PC-3 (cell line): Measurements from ENCODE around the gene RALGPS1. TPM values are rescaled to one million over a fixed set of nuclear protein-coding genes. Genes with fewer than 3 reads are reported as not detected.

Experiments
- ATAC-seq: fragments of 200-7000 bp; cut with Tn5 transposase; 2 replicates; pipeline ENCODE4 v1.9.1; 2020; ENCODE audit warnings: mild to moderate bottlenecking, moderate library complexity
- BruUV-seq: library from RNA; stranded (reverse); fragments of 400-500 nt; replicated peaks from 2 replicates; lab custom pipeline; 2021; lab: Mats Ljungman, UMichigan
- CTCF ChIA-PET: fragments of 300-600 bp; sonication (Branson Sonifier 250); formaldehyde crosslinking; loops from one replicate; lab custom pipeline; 2022; ENCODE audit warnings: antibody characterized with exemption; lab: Charles Lee
- POLR2A ChIA-PET: fragments of 300-600 bp; sonication (Branson Sonifier 250); formaldehyde crosslinking; loops from one replicate; lab custom pipeline; 2022; ENCODE audit warnings: antibody characterized with exemption; ENCODE audit not compliant: unreplicated experiment; lab: Charles Lee
- DNase-seq: peaks from one replicate; pipeline ENCODE4 v3.0.0-alpha.2; 2015
- H2AFZ ChIP-seq: fragments of 300-600 bp; sonication (generic); 2 replicates; pipeline ENCODE4 v1.6.0; 2016; ENCODE audit warnings: antibody characterized with exemption, low read length
- H3F3A ChIP-seq: fragments of 300-600 bp; sonication (generic); one replicate; pipeline ENCODE4 v1.6.0; 2017; ENCODE audit warnings: antibody characterized with exemption, low read length, control low read depth, mild to moderate bottlenecking; ENCODE audit not compliant: unreplicated experiment
- H3K27ac ChIP-seq: fragments of 300-600 bp; sonication (generic); 2 replicates; pipeline ENCODE4 v1.5.1; 2016; ENCODE audit warnings: mild to moderate bottlenecking, low read length
- H3K27me3 ChIP-seq: fragments of 300-600 bp; sonication (generic); 2 replicates; pipeline ENCODE4 v1.6.1; 2016; ENCODE audit warnings: low read length, mixed read lengths
- H3K36me3 ChIP-seq: fragments of 300-600 bp; sonication (generic); 2 replicates; pipeline ENCODE4 v1.6.1; 2016; ENCODE audit warnings: low read depth, mixed run types, low read length, mixed read lengths
- H3K4me1 ChIP-seq: fragments of 300-600 bp; sonication (generic); 2 replicates; pipeline ENCODE4 v1.5.1; 2016; ENCODE audit warnings: low read length; ENCODE audit not compliant: insufficient read depth
- H3K4me2 ChIP-seq: fragments of 300-600 bp; sonication (generic); 2 replicates; pipeline ENCODE4 v1.6.0; 2016; ENCODE audit warnings: low read length
- H3K4me3 ChIP-seq: fragments of 300-600 bp; sonication (generic); 2 replicates; pipeline ENCODE4 v1.5.1; 2016; ENCODE audit warnings: mild to moderate bottlenecking, low read length, mixed read lengths
- H3K79me2 ChIP-seq: fragments of 300-600 bp; sonication (generic); 2 replicates; pipeline ENCODE4 v1.6.1; 2017; ENCODE audit warnings: low read length, mixed read lengths
- H3K9ac ChIP-seq: fragments of 300-600 bp; sonication (generic); 2 replicates; pipeline ENCODE4 v1.6.0; 2016; ENCODE audit warnings: mild to moderate bottlenecking, low read length
- H3K9me2 ChIP-seq: fragments of 300-600 bp; sonication (generic); replicated peaks from 2 replicates; pipeline ENCODE4 v1.6.1; 2016; ENCODE audit warnings: mixed run types, low read length, mixed read lengths
- H3K9me3 ChIP-seq: fragments of 300-600 bp; sonication (generic); 2 replicates; pipeline ENCODE4 v1.6.1; 2016; ENCODE audit warnings: low read length, mixed read lengths
- H4K20me1 ChIP-seq: fragments of 300-600 bp; sonication (generic); 2 replicates; pipeline ENCODE4 v1.6.1; 2016; ENCODE audit warnings: low read length, mixed read lengths
- EZH2 ChIP-seq: fragments of 300-600 bp; sonication (generic); IDR thresholded peaks from one replicate; pipeline ENCODE4 v1.6.1; 2017; ENCODE audit warnings: antibody characterized with exemption, mild to moderate bottlenecking, low read length; ENCODE audit not compliant: unreplicated experiment
- EZH2phosphoT487 ChIP-seq: fragments of 300-600 bp; sonication (generic); IDR thresholded peaks from 2 replicates; pipeline ENCODE4 v1.6.1; 2018; ENCODE audit warnings: mild to moderate bottlenecking, antibody characterized with exemption, low read length, borderline replicate concordance
- intact Hi-C: fragments of 100-400 bp; cut with micrococcal nuclease; formaldehyde crosslinking; loops from 2 replicates; pipeline ENCODE4 v1.9.0; 2023
- total RNA-seq: library from RNA; depleted of rRNA; stranded (reverse); fragments of >200 nt; gene quantifications from 2 replicates; pipeline ENCODE4 v1.2.3, GENCODE V29; 2014
- TF ChIP-seq, protein P1 (sequence below): fragments of 300-600 bp; sonication (generic); conservative IDR thresholded peaks from 2 replicates; pipeline ENCODE4 v1.5.1; 2017; ENCODE audit warnings: antibody characterized with exemption, low read depth, mild to moderate bottlenecking, low read length

The RALGPS1 gene
- total RNA-seq, 1 experiment from 2014 or later: 10.2 TPM

DNA sequence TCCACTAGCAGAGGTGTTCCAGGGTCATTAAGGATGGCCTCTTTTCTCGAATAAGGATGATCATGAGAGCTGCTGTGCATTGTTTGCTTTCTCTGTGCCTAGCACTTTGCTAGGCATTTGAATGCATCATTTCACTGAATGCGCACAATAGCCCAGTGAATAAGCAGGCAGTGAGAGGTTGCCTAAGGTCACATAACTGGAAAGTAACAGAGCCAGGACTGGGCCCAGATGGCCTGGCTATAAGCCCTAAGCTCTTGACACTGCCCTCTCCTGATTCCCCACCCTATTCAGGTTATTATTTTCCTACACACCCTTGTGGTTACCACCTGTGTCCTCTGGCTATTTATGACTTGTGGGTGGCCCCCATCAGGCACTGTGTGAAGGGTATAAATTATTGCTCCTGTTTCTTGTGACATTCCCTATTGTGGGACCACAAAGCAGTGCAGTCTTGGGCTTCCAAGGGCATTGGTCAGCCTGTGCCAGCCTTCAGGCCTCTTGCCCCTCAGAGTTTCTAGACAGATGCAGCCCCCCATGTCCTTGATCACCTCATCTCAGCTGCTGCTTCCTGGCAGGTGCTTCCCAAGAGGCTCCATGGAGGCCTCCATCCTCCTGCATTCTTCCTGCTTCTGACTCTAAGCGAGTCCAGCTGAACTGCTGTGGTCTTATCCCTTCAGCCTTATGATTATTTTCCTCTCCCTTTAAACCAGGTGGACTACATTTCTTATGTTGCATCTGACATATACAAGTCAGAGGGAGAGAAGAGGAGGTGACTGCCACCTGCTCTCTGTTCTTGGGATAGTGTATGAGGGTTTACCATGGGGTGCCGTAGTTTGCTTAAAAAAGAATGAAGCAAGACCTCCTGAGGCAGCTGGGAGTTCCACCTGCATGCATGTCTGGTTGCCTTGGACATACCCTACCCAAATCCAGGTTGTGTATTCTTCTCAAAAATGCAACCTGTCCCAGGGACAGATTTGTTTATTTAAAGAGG is 160.3 kb downstream of the RALGPS1 start:
- peaks cover 15% of the 10 kb centered on the region; the same call in 1 of the 2 replicates for H3K4me1 ChIP-seq
- no peak for TF ChIP-seq EZH2phosphoT487
- TF ChIP-seq EZH2: no peak
- TF ChIP-seq, protein P1, sequence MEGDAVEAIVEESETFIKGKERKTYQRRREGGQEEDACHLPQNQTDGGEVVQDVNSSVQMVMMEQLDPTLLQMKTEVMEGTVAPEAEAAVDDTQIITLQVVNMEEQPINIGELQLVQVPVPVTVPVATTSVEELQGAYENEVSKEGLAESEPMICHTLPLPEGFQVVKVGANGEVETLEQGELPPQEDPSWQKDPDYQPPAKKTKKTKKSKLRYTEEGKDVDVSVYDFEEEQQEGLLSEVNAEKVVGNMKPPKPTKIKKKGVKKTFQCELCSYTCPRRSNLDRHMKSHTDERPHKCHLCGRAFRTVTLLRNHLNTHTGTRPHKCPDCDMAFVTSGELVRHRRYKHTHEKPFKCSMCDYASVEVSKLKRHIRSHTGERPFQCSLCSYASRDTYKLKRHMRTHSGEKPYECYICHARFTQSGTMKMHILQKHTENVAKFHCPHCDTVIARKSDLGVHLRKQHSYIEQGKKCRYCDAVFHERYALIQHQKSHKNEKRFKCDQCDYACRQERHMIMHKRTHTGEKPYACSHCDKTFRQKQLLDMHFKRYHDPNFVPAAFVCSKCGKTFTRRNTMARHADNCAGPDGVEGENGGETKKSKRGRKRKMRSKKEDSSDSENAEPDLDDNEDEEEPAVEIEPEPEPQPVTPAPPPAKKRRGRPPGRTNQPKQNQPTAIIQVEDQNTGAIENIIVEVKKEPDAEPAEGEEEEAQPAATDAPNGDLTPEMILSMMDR: no peak
- H4K20me1 ChIP-seq: no peaks in the 10 kb centered on the region
- CTCF ChIA-PET: no interaction called here
- H3K27me3 ChIP-seq: no peaks in the 10 kb centered on the region
- BruUV-seq: no TSS peak
- H3F3A ChIP-seq: no peaks in the 10 kb centered on the region
- intact Hi-C loops: no loop called here
- H3K4me2 ChIP-seq: no peak overlapping the region
- H3K9me2 ChIP-seq: no peaks in the 10 kb centered on the region
- H3K27ac ChIP-seq: no peak overlapping the region
- ATAC-seq (no peak), DNase-seq (no peak)
- H3K9ac ChIP-seq: no peak overlapping the region
- no peak overlapping the region for H2AFZ ChIP-seq
- H3K36me3 ChIP-seq: no peaks in the 10 kb centered on the region
- H3K4me3 ChIP-seq: no peak overlapping the region
- H3K79me2 ChIP-seq: no peaks in the 10 kb centered on the region
- POLR2A ChIA-PET: no interaction called here
- no peaks in the 10 kb centered on the region for H3K9me3 ChIP-seq

DNA sequence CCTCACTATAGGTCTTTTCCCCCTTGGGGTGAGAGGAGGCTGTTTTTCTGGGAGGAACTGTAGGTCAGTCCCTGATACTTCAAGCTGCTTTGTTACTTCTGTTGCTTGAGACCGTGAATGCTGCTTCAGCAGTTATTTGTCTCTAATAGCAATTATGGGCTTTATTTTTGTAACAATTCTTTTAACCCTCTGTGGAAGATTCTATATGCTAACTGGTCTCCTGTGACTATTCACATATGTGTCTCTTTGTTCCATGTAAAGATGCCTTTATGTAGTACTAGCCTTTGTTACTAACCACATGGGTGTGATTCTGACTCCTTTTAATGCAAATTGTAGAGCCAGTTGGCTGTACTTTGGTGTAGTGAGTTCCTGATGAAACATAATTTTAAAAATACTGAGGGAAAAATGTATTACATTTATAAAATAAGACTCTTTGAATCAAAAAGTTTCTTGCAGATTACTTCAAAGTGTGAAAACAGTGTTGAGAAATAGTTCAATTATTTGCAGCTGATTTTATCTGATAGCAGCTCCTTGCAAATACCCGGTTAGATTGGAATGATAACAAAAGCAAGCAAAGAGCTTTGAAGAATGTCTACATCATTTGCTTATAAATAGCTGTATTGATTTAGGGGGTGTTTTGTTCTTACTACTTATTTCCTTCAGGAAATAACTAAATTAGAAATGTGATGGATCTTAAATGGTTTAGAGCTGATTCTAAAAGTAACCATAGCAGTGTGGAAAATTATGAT is 161.2 kb downstream of the RALGPS1 start:
- DNase-seq (no peak), ATAC-seq (no peak)
- H3K9me3 ChIP-seq: no peaks in the 10 kb centered on the region
- no peak overlapping the region for H3K4me2 ChIP-seq
- H3K4me1 ChIP-seq: peaks cover 15% of the 10 kb centered on the region; the same call in 1 of the 2 replicates
- no TSS peak for BruUV-seq
- intact Hi-C loops: no loop called here
- H3F3A ChIP-seq: no peaks in the 10 kb centered on the region
- no peak overlapping the region for H3K27ac ChIP-seq
- H4K20me1 ChIP-seq: no peaks in the 10 kb centered on the region
- no peaks in the 10 kb centered on the region for H3K79me2 ChIP-seq
- H3K9ac ChIP-seq: no peak overlapping the region
- ChIA-PET CTCF (no interaction called here), POLR2A (no interaction called here)
- no peaks in the 10 kb centered on the region for H3K9me2 ChIP-seq
- H3K27me3 ChIP-seq: no peaks in the 10 kb centered on the region
- TF ChIP-seq EZH2 (no peak), EZH2phosphoT487 (no peak)
- TF ChIP-seq, protein P1: no peak
- no peak overlapping the region for H2AFZ ChIP-seq
- no peak overlapping the region for H3K4me3 ChIP-seq
- no peaks in the 10 kb centered on the region for H3K36me3 ChIP-seq
